Measurements from ENCODE around the gene CFAP157.

The CFAP157 gene

DNA sequence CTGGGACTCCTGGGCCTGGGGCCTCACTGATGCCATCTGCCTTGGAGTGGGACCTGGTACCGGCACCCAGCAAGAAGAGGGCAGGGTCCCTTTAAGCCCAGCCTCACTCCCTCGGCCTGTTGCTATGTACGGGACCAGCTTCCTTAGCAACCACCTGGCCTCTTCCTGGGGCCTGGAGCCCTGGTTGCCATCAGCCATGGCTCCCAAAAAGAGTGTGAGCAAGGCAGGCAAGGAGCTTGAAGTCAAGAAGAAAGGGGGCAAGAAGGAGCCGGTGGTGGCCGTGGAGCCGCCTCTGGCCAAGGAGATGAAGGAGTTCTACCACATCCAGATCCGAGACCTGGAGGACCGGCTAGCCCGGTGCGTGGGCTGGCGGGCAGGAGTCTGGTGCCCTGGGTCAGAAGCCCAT, at the start of gene CFAP157:
CFAP157 (plus strand) TSS at position 153 of the 406 bp plus-strand sequence; CDS start at position 197, 44 bp downstream.
- no peak for DNase-seq

DNA sequence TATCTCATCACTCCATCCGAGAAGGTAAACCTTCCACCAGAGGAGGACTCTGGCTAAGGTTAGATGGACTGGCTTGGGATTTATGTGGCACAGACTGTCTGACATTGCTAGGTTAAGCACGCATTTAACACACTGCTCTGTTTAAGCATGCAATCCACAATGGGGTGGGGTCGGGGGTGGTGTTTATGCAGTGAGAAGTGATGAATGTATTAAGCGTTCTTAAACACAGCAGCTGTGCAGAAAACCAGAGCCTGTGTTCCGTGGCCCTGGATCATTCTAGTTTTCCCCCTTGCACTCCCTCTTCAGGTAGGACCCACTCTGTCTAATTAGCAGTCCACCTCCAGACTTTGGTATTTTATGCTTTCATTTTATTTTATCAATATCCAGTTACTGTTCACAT, 48.4 kb upstream of the CFAP157 start:
- DNase-seq, result no peak

DNA sequence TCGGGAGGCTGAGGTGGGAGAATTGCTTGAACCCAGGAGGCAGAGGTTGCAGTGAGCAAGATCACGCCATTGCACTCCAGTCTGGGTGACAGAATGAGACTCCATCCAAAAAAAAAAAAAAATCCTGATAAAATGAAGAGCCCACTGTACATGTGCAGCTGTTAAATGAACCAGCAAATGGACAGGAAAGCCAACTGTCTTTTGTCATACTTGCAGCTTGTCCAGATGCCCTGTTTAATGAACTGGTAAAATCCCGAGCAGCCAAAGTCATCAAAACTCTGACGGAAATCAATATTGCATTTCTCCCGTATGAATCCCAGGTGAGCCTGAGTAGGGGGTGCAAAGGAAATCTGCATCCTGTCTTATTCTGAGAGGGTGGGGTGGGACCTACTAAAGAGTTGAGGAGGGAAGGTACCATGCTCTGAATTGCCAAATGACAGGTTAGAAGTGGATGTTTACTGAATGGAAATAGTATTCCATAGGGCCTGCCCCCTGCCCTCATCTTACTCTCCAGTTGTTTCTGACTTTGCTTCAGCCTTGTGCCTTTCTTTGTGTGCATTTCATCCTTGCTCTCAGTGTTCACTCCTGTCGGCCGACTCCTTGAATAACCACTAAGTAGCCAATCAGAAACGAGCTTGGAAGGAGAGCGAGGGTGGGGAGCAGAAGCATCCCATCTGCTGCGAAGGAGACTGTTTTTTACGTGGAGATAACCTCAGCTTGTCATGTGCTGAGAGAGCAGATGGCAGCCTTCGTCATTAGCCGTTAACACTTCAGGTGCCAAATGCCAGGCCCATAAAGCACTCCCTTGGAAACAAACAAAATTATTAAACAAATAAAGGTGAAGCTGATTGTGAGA, 45.7 kb upstream of the CFAP157 start:
- peak; percentile 41 for DNase-seq

DNA sequence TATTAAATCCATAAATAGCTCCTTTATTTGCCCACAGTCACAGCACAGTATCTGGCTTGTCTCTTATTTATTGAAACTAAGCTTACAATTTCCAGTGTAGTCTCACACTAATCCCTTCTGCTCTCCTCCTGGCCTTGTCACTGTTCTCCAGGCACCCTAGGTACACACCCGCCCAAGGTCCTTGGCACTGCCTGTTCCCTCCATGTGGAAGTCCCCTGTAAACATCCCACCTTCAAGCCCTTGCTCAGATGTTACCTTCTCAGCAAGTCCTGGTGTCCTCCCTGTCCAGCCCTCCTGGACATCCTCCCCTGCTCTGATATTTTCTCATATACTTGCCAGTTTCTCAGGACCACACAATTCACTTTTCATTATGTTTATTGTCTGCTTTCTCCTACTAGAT, 44.2 kb upstream of the CFAP157 start:
- no peak for DNase-seq

DNA sequence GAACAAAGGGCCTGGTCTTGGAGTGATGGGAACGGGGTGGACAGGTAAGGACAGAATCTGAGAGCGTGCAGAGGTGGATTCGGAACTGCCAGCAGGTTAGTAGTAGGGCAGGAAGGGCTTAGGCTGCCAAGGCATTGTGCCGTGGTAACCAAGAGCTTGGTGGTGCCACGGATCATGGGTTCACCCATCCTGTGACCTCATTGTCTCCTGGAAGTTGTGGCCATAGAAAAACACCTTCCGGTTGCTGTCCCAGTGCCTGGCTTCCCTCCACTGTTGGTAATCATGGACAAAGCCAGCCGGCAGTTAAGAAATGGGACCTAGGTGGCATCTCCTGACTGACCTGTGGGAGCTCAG, 42.5 kb upstream of the CFAP157 start:
- no peak for DNase-seq

DNA sequence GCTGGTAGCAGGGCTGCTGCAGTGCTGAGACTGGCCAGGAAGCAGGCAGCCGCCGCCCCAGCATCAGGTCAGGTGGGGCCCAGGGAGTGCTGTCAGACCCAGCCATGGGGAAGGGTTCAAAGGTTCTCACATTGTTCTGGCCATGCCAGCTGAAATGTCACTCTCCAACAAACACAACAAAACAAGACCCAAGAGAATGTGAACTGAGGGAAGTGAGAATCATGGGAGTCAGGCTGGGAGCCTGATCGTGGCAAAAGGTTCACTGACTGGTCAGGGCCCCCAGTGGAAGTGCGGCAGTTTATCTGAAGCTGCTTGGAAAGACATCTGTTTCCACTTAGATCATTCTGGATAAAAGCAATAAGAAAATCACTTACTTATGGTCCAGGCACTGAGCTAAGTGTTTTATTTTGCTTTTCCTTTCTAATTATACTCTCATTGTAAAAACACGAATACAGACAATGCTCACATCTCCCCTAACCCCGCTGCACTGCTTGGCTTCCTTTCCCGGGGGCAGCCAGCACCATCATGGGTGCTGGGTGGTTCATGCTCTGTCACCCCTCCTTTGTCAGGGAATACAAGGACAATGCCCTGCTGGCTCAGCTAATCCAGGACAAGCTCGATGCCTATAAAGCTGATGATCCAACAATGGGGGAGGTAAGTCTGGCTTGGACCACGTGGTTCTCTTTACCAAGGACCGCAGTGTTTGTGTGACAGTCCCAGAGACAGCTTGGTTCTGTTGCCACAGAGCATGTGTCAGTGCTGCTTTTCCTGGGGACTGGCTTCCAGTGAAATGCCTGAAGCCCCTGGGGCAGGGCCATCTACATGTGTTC, 41.9 kb upstream of the CFAP157 start:
- DNase-seq, result no peak

DNA sequence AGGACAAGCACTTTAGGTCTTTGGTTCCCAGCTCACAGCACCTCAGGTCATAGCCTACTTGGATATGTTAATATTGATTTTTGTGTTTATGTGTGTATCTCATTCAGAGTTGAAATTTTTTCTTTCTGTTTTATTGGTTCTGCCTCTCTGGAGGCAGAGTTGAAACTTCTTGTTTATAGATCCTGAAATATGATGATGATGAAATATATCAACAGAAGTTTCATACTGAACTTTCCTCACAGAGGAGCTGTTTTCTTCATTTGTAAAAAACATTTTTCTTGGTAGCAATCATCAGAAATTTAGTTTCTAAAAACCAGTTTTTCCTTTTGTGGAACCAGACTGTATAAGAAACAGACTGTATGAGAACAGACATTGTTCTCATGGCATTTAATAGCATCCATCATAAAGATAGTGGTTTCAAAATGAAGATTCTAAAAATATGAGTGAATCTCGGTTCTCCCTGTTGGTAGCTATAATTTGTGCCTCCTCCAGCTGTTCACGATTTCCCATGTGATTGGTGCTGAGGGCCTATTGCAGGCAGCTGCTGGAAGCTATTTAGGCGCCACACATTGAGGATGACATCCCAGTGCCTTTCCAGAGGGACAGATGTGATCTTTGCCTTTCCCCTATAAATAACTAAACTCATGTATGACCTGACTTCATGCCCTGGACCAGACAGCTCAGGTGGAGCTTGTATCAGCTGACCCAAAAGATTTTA, 39.5 kb upstream of the CFAP157 start:
- DNase-seq, result no peak

DNA sequence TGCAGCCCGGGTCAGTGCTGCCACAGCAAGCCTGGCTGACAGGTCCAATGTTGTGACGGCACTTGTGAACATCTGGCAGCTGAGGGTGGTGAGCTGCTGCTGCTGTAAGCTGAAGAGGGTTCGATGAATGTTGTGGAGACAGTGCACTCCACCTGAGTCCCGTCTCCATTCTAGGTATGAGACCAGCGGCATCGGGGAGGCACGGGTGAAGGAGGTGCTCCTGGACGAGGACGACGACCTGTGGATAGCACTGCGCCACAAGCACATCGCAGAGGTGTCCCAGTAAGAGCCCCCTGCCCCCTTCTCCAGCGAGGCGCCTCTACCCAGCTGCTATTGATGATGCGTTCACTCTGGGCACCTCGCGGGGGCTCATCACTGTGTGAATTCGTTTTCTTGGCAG, 38.9 kb upstream of the CFAP157 start:
- DNase-seq, result no peak

DNA sequence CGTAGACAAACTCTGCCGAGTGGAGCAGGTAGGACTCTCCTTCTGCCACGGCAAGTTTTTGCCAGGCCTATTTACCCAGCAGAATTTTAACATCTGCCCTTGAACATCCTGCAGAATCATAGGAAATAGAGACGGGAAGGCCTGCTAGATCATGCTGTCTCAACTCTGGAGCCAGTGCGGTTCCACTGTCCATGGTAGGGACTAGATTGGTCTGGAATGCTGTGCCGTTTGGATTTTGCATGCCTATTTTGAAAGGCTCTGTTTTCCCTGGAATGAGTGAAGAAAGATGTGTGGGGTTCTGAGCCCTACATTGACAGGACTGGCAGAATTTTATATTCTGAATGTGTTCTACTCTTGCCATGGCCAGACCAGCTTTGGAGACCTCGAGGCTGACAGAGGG, 33.6 kb upstream of the CFAP157 start:
- no peak for DNase-seq

DNA sequence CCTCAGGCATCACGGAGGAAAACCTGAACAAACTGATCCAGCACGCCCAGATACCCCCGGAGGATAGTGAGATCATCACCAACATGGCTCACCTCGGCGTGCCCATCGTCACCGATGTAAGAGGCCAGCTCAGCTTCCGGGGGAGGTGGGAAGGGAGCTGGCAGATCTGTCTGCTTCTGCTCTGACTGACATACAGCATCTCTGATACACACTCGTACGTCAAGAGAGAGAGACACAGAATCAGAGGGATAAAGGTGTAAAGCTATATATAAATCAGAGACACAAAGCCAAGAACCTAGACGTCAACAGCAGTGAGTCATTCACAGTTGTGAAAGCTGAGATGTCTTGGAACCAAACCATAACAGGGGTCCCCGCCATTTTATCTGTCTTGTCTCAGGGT, 30.1 kb upstream of the CFAP157 start:
- no peak for DNase-seq

DNA sequence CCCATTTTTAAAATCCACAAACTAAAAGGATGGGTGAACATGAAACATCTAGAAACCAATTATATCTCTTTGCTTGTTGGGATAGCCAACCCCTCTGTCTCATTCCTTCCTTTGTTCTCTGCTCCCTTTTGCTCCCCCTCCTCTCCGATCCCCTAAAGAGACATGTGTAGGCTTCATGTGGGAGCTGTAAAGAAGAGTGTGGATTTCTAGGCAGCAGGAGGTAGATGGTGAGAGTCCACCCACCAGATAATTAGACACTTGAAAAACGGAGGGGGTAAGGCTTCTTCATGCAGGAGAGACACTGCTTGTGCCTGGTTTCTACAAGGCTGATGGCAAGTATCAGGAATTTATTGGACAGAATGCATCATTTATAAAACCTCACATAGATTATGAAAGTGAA, 27.3 kb upstream of the CFAP157 start:
- DNase-seq, result no peak

DNA sequence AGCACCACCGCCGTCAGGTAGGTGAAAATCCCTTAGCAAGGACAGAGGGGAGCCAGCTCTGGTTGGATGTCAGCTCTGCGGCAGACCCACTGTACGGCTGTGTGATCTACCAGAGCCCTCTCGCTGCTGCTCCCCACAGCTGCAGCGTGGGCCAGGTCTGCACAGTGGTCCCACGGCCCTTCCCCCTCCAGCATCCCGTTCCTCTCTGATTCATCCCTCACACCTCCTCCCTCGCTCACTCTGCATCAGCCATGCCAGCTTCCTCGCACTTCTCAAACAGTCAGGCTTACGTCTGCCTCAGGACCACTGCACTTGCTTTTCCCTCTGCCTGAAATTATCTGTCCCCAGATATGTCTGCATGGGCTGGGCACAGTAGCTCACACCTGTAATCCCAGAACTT, 26.6 kb upstream of the CFAP157 start:
- no peak for DNase-seq

DNA sequence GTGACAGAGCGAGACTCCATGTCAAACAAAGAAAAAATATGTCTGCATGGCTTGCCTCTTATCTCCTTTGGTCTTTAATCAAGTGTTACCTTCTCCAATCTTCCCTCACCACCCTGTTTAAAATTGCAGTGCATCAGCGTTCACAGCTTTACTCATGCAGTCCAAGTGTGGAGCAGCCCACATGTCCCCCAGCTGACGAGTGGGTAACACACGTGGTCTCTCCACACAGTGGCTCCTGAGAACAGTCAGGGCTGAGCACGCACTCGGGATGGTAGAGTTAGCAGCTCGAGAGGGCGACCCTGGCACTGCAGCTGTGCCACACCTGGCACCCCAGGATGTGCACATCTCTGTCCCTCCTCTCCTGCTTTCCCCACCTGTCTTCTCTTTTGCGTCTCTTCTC, 25.9 kb upstream of the CFAP157 start:
- DNase-seq, result no peak

DNA sequence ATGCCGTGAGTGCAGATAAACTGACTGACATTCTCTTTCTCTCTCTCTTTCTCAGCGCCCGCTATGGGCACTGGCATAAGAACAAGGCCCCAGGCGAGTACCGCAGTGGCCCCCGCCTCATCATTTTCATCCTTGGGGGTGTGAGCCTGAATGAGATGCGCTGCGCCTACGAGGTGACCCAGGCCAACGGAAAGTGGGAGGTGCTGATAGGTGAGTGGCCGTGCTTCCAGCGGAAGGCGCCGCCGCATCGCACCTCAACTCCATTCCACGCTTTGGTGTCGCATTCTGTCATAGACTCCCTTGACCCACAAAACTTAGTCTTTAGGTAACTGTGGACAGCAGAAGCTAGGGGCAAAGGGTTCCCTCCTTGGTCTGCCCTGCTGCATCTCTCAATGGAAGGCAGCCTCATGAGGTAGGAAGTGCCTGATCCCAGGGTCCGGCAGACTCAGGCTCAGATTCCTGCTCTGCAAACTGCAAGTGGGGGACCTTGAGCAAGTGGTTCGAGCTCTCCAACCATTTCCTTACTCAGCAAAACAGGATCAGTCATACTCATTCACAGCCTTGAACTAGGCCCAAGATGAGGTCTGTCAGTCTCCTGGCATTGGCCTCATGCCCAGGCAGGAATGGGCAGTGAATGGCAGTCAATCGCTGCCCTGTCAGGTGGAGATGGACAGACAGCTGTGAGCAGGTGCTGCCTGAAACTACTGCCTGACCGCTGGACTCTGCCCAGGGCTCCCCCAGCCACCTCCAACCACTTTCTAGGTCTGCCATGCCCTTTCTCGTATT, 24.2 kb upstream of the CFAP157 start:
- no peak for DNase-seq

DNA sequence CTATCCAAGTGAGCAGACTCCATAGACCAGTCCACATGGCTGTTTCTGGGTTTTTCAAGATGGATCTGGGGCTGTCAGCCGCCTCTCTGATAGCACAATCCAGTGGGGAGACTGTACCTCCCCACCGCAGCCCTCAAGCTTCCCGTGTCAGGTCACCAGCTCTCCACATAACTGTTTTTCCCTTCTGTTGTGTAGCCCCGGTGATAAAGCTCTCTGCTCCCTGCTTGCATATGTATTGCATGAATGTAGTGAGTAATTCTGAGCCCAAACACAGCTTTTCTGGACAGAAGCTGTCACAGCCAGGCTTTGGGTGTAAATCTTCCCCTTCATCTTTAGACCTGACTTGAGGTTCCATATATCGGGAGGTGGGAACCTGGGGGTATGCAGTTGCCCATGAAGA, 23.1 kb upstream of the CFAP157 start:
- DNase-seq, result no peak

DNA sequence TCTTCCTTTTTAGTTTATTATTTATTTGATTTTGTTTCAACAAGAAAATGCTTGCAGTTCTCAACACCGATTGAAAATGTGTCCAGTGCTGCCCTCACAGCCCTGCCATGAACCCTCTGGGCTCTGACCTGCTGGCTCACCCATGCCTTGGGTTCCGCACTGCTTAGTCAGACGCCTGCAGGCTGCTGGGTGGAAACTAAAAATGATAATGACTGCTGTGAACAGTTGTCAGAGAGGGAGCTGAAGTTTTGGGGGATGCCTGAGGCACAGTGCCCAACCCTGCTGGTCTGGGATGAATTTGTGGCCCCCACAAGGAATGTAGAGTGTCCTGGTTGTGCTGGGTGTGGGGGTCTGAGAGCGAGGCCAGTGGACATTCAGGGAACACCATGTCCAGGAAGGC, 22.2 kb upstream of the CFAP157 start:
- DNase-seq, result no peak

DNA sequence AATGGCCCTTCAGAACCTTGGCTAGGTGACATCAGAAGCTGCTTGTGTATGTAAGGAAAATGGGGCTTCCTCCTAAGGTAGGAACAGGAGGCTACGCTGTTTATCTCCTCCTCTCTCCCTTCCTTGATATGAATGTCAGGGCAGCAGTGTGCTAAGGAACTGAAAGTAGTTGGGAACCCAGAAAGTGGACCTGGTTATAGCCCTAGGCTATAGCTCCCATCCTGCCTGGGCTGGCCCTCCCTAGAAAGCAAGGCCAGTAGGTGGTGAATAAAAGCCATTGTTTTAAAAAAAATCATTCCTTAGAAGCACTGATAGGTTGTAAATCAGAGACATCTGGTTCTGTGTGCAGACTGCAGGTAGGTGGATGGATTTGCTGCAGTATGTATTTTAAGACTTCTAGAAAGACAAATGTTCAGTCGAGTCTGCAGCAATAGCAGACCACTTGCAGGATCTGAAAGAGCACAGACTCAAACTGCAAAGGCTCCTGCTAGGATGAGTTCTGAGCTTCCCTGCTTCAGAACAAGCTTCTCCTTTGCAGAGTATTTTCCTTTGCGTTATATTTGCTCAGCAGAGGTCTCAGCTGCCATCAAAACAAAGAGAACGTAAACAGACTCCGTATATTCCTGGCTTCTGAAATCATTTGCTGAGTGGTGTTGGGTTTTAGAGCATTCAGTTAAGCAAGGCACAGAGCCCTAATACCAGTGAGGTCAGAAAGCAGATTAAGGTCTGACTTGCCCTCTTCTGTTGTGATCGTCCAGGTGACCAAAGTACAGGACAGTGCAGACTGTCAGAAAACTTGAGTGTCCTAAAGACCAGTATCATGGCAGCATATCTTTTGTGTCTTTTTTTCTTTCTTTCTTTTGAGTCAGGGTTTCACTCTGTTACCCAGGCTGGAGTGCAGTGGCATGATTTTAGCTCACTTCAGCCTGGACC, 20.1 kb upstream of the CFAP157 start:
- DNase-seq, result no peak

DNA sequence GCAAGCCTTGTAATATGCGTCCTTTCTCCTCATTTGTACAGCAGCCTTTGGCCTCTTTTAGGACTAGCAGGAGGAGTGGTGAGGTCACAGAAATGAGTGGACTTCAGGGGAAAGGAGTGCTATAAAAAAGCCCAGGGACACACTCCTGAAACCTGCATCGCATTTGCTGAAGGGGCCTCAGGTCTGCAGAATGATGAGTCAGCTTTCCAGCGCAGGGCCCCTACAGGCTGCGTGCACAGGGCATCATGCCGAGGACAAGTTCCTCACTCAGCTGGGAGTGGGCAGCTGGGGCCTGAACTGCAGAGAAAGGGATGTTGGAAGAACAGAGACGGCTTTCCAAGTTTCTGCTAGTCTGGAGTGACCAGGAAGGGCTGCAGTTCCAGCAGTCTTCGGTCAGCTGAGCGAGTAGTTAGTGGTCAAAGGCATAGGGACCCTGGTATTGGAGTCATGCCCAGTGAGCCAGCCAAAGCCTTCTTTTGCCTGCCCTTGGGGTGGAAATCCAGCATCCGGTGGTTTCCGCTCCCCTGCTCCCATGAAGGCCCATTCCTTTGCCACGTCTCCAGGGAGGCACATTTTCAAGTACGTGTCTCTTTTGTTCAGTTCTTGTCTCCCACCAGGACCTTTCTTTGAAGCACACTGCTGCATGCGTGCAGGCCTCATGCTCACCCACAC, 17.3 kb upstream of the CFAP157 start:
- no peak for DNase-seq

DNA sequence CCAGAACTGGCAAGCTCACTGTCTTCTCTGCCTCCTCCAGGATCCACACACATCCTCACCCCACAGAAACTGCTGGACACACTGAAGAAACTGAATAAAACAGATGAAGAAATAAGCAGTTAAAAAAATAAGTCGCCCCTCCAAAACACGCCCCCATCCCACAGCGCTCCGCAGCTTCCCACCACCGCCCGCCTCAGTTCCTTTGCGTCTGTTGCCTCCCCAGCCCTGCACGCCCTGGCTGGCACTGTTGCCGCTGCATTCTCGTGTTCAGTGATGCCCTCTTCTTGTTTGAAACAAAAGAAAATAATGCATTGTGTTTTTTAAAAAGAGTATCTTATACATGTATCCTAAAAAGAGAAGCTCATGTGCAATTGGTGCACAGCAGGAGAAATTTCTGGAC, 16.1 kb upstream of the CFAP157 start:
- no peak for DNase-seq

DNA sequence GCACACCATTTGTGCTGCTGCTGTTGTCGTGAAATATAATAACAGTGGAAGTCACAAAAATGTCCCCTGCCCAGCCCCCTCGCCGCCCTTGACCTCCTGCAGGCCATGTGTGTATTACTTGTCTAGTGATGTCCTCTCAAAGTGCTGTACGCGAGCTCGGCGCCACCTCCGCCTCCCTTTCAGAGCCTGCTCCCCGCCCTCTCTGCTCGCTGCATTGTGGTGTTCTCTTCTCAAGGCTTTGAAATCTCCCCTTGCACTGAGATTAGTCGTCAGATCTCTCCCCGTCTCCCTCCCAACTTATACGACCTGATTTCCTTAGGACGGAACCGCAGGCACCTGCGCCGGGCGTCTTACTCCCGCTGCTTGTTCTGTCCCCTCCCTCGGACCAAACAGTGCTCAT, 14.7 kb upstream of the CFAP157 start:
- no peak for DNase-seq

DNA sequence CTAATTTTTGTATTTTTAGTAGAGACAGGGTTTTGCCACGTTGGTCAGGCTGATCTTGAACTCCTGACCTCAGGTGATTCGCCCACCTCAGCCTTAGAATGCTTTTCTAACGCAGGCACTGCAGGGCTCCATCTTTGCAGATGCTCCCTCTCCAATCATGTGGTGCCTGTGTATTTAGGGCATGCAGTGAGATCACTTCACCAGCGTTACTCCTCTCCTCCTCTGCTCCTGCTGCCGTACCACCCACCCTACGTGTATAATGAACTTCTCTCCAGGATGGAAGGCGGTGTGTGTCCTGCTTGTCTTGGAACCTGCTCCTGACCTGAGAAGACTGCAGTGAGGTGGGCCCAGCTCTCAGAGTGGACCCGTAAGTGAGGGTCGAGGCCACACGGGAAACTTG, 13.6 kb upstream of the CFAP157 start:
- DNase-seq, result no peak
